K562 (cell line): Measurements from ENCODE around the gene SNX30. TPM values are rescaled to one million over a fixed set of nuclear protein-coding genes. Genes with fewer than 3 reads are reported as not detected.

Source experiments
- HDAC1 ChIP-seq, 2 experiments: fragments of 450-650 bp; IDR thresholded peaks; 2 replicates each; pipeline ENCODE4 v1.6.1; 2016 to 2017; ENCODE audit warnings: inconsistent platforms in 1 of 2, mild to moderate bottlenecking in 1 of 2, moderate library complexity in 1 of 2
- HDAC6 ChIP-seq: IDR thresholded peaks from 2 replicates; pipeline ENCODE4 v1.6.1; 2012; ENCODE audit warnings: low read depth, mild to moderate bottlenecking, control low read depth, inconsistent platforms, low read length, moderate library complexity
- IFI16 ChIP-seq: fragments of 250-450 bp; sonication (Bioruptor Pico); IDR thresholded peaks from 2 replicates; pipeline ENCODE4 v2.1.2; 2022; ENCODE audit warnings: mild to moderate bottlenecking, inconsistent platforms
- KAT8 ChIP-seq: fragments of 450-650 bp; IDR thresholded peaks from 2 replicates; pipeline ENCODE4 v1.6.1; 2016; ENCODE audit warnings: low read depth, mild to moderate bottlenecking
- RBM39 ChIP-seq: fragments of 200-400 bp; formaldehyde crosslinking; optimal IDR thresholded peaks from 2 replicates; pipeline ENCODE3; 2018; ENCODE audit warnings: low read depth, low read length
- RCOR1 ChIP-seq, 2 experiments: IDR thresholded peaks; 2 replicates each; pipeline ENCODE4 v1.6.1; 2012; ENCODE audit warnings: low read depth in 2 of 2, low read length in 2 of 2, borderline replicate concordance in 1 of 2, improper control_type of control experiment in 1 of 2
- XRCC4 ChIP-seq: IDR thresholded peaks from one replicate; pipeline ENCODE4 v1.6.1; 2011; ENCODE audit not compliant: insufficient read depth, insufficient read length; ENCODE audit errors: extremely low read depth
- ZNF311 ChIP-seq: fragments of 250-450 bp; sonication (Bioruptor Pico); IDR thresholded peaks from 2 replicates; pipeline ENCODE4 v1.4.0; 2020; ENCODE audit warnings: mild to moderate bottlenecking, moderate library complexity
- ZNF347 ChIP-seq: fragments of 450-650 bp; formaldehyde crosslinking; IDR thresholded peaks from 2 replicates; pipeline ENCODE4 v1.4.0; 2020; ENCODE audit warnings: low read depth, mild to moderate bottlenecking, moderate library complexity
- ZNF717 ChIP-seq: fragments of 250-450 bp; sonication (Bioruptor Pico); IDR thresholded peaks from 2 replicates; pipeline ENCODE4 v1.5.0; 2021
- ZNF75A ChIP-seq: fragments of 450-650 bp; formaldehyde crosslinking; IDR thresholded peaks from 2 replicates; pipeline ENCODE4 v1.4.0; 2020; ENCODE audit warnings: mild to moderate bottlenecking
- polyA plus RNA-seq, 8 experiments: library from polyadenylated mRNA; depleted of rRNA in 4 of 8; stranded (reverse) in 5 of 8; unstranded in 3 of 8; fragments of >200 nt; fragmentation: Nextera tagmentation in 2 of 8; fragmentation: Illumina TruSeq in 1 of 8; extraction: Ambion mirVana in 2 of 8; extraction: Trizol in 1 of 8; gene quantifications; 2 replicates each; pipeline versions ENCODE4 v1.2.1 to v1.2.3, GENCODE V29; 2011 to 2014; ENCODE audit warnings: inconsistent platforms in 1 of 8, missing spikeins in 1 of 8
- total RNA-seq, 7 experiments: library from RNA; depleted of rRNA in 6 of 7; stranded (reverse); fragments of >200 nt in 6 of 7; fragmentation: Illumina TruSeq in 2 of 7; extraction: Trizol in 2 of 7; gene quantifications; 2 replicates each; pipeline versions ENCODE4 v1.2.1 to v1.2.3, GENCODE V29; 2011 to 2021; ENCODE audit warnings: low replicate concordance in 1 of 7
- TF ChIP-seq, protein P1 (sequence below): IDR thresholded peaks from 3 replicates; pipeline ENCODE4 v1.6.1; 2011; ENCODE audit warnings: borderline replicate concordance, mild to moderate bottlenecking; ENCODE audit not compliant: insufficient read length, insufficient read depth
- TF ChIP-seq, protein P2 (sequence below): fragments of 450-650 bp; formaldehyde crosslinking; IDR thresholded peaks from 2 replicates; pipeline ENCODE4 v1.4.0; 2020; ENCODE audit warnings: mild to moderate bottlenecking, moderate library complexity
- TF ChIP-seq, protein P3 (sequence below), 2 experiments: fragments of 150-350 bp in 1 of 2; IDR thresholded peaks; 2 replicates each; pipeline ENCODE4 v1.6.1; 2012 to 2016; ENCODE audit warnings: low read depth in 2 of 2, low read length in 2 of 2, mild to moderate bottlenecking in 1 of 2, moderate library complexity in 1 of 2
- TF ChIP-seq, protein P4 (sequence below), 2 experiments: fragments of 450-650 bp in 1 of 2; IDR thresholded peaks; 2 replicates each; pipeline ENCODE4 v1.6.1; 2011 to 2017; ENCODE audit warnings: low read depth in 2 of 2, antibody characterized with exemption in 1 of 2, borderline replicate concordance in 1 of 2, low read length in 1 of 2, mild to moderate bottlenecking in 1 of 2, mixed read lengths in 1 of 2; ENCODE audit not compliant: control insufficient read depth in 1 of 2
- TF ChIP-seq, protein P5 (sequence below): IDR thresholded peaks from 2 replicates; pipeline ENCODE4 v1.6.1; 2014; ENCODE audit warnings: antibody characterized with exemption

SNX30 gene
- total and polyA plus RNA-seq, 9 of the 15 experiments (the other 6 are each of a cell fraction or from before 2014, with no cell fraction given): 0.76 to 5.9 (median 3.3) TPM

DNA sequence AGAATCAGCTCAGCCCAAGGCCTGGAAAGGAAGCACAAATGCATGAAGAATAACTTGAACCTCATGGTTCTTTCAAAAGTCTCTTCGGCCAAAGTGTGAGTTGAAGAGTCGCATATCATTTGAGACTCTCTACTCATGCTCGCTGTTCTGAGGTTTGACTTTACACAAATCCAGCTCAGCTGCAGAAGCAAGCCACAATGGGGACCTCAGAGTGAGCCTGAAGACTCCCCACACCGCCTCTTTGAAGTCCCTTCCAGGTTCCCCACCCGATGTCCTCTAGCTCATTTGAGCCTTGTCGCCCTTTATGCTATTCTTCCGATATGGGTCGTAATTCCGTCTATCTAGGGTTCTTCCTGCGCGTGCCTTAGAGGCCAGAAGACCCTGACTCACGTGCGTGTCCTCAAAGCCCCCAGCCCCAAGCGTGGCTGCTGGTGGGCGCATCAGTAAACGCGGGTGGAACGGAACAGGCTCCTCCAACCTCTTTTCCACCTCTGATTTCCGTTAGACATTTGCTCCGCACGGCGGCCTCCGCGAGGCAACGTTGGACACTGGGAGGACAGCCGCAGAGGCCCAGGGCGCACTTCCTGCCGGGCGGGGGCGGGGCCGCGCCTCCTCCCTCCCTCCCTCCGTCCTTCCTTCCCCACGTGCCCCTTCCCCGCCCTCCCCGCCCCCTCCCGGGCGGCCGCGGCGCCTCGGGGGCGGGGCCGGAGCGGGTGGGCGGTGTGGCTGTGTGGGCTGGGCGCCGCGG lies at the start of gene SNX30 (continued):
- TF ChIP-seq, protein P1, sequence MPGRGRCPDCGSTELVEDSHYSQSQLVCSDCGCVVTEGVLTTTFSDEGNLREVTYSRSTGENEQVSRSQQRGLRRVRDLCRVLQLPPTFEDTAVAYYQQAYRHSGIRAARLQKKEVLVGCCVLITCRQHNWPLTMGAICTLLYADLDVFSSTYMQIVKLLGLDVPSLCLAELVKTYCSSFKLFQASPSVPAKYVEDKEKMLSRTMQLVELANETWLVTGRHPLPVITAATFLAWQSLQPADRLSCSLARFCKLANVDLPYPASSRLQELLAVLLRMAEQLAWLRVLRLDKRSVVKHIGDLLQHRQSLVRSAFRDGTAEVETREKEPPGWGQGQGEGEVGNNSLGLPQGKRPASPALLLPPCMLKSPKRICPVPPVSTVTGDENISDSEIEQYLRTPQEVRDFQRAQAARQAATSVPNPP: no peak
- TF ChIP-seq, protein P2, sequence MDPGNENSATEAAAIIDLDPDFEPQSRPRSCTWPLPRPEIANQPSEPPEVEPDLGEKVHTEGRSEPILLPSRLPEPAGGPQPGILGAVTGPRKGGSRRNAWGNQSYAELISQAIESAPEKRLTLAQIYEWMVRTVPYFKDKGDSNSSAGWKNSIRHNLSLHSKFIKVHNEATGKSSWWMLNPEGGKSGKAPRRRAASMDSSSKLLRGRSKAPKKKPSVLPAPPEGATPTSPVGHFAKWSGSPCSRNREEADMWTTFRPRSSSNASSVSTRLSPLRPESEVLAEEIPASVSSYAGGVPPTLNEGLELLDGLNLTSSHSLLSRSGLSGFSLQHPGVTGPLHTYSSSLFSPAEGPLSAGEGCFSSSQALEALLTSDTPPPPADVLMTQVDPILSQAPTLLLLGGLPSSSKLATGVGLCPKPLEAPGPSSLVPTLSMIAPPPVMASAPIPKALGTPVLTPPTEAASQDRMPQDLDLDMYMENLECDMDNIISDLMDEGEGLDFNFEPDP: no peak
- TF ChIP-seq, protein P3, sequence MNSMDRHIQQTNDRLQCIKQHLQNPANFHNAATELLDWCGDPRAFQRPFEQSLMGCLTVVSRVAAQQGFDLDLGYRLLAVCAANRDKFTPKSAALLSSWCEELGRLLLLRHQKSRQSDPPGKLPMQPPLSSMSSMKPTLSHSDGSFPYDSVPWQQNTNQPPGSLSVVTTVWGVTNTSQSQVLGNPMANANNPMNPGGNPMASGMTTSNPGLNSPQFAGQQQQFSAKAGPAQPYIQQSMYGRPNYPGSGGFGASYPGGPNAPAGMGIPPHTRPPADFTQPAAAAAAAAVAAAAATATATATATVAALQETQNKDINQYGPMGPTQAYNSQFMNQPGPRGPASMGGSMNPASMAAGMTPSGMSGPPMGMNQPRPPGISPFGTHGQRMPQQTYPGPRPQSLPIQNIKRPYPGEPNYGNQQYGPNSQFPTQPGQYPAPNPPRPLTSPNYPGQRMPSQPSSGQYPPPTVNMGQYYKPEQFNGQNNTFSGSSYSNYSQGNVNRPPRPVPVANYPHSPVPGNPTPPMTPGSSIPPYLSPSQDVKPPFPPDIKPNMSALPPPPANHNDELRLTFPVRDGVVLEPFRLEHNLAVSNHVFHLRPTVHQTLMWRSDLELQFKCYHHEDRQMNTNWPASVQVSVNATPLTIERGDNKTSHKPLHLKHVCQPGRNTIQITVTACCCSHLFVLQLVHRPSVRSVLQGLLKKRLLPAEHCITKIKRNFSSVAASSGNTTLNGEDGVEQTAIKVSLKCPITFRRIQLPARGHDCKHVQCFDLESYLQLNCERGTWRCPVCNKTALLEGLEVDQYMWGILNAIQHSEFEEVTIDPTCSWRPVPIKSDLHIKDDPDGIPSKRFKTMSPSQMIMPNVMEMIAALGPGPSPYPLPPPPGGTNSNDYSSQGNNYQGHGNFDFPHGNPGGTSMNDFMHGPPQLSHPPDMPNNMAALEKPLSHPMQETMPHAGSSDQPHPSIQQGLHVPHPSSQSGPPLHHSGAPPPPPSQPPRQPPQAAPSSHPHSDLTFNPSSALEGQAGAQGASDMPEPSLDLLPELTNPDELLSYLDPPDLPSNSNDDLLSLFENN (IDR thresholded peaks at IDR 0.05; ENCODE audit: low read depth in 2 of 2, low read length in 2 of 2): no peak
- TF ChIP-seq HDAC1 (IDR thresholded peaks at IDR 0.05) (peak in 1 of 2 experiments; percentile 71; a peak in 2 of 4 replicates), ZNF75A (no peak), ZNF717 (CRISPR knock-in tag) (no peak), IFI16 (CRISPR knock-in tag) (no peak), ZNF347 (CRISPR knock-in tag) (no peak), HDAC6 (no peak), XRCC4 (no peak), RCOR1 (IDR thresholded peaks at IDR 0.05; ENCODE audit: borderline replicate concordance in 1 of 2, low read depth in 2 of 2, low read length in 2 of 2) (peak in 1 of 2 experiments; percentile 70; a peak in 2 of 4 replicates), ZNF311 (CRISPR knock-in tag) (no peak), RBM39 (no peak), KAT8 (no peak)
- TF ChIP-seq, protein P4, sequence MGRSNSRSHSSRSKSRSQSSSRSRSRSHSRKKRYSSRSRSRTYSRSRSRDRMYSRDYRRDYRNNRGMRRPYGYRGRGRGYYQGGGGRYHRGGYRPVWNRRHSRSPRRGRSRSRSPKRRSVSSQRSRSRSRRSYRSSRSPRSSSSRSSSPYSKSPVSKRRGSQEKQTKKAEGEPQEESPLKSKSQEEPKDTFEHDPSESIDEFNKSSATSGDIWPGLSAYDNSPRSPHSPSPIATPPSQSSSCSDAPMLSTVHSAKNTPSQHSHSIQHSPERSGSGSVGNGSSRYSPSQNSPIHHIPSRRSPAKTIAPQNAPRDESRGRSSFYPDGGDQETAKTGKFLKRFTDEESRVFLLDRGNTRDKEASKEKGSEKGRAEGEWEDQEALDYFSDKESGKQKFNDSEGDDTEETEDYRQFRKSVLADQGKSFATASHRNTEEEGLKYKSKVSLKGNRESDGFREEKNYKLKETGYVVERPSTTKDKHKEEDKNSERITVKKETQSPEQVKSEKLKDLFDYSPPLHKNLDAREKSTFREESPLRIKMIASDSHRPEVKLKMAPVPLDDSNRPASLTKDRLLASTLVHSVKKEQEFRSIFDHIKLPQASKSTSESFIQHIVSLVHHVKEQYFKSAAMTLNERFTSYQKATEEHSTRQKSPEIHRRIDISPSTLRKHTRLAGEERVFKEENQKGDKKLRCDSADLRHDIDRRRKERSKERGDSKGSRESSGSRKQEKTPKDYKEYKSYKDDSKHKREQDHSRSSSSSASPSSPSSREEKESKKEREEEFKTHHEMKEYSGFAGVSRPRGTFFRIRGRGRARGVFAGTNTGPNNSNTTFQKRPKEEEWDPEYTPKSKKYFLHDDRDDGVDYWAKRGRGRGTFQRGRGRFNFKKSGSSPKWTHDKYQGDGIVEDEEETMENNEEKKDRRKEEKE (IDR thresholded peaks at IDR 0.05; ENCODE audit: borderline replicate concordance in 1 of 2, control insufficient read depth in 1 of 2, low read depth in 2 of 2, low read length in 1 of 2): no peak
- TF ChIP-seq, protein P5, sequence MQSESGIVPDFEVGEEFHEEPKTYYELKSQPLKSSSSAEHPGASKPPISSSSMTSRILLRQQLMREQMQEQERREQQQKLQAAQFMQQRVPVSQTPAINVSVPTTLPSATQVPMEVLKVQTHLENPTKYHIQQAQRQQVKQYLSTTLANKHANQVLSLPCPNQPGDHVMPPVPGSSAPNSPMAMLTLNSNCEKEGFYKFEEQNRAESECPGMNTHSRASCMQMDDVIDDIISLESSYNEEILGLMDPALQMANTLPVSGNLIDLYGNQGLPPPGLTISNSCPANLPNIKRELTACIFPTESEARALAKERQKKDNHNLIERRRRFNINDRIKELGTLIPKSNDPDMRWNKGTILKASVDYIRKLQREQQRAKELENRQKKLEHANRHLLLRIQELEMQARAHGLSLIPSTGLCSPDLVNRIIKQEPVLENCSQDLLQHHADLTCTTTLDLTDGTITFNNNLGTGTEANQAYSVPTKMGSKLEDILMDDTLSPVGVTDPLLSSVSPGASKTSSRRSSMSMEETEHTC: no peak
